Ishikawa (cell line): ENCODE data around the gene SLCO3A1.

Source experiments
- CEBPB ChIP-seq: IDR thresholded peaks from 2 replicates; pipeline ENCODE4 v1.6.1; 2012
- CREB1 ChIP-seq: IDR thresholded peaks from 2 replicates; pipeline ENCODE4 v1.6.1; 2012; ENCODE audit warnings: low read depth
- EGR1 ChIP-seq: IDR thresholded peaks from 2 replicates; pipeline ENCODE4 v1.6.1; 2012
- EP300 ChIP-seq: IDR thresholded peaks from 2 replicates; pipeline ENCODE4 v1.6.1; 2012; ENCODE audit warnings: borderline replicate concordance
- FOXM1 ChIP-seq: IDR thresholded peaks from 2 replicates; pipeline ENCODE4 v1.6.1; 2012; ENCODE audit warnings: low read depth, borderline replicate concordance
- NFIC ChIP-seq: IDR thresholded peaks from 2 replicates; pipeline ENCODE4 v1.6.1; 2012
- RAD21 ChIP-seq: IDR thresholded peaks from 2 replicates; pipeline ENCODE4 v1.6.1; 2012; ENCODE audit warnings: low read depth
- TAF1 ChIP-seq: IDR thresholded peaks from 2 replicates; pipeline ENCODE4 v1.6.1; 2012; ENCODE audit warnings: low read depth, mild to moderate bottlenecking
- TCF12 ChIP-seq: IDR thresholded peaks from 2 replicates; pipeline ENCODE4 v1.6.1; 2012; ENCODE audit warnings: low read depth
- TEAD4 ChIP-seq: IDR thresholded peaks from 2 replicates; pipeline ENCODE4 v1.6.1; 2012
- YY1 ChIP-seq: IDR thresholded peaks from 2 replicates; pipeline ENCODE4 v1.6.1; 2012; ENCODE audit warnings: low read depth
- ZBTB7A ChIP-seq: IDR thresholded peaks from 2 replicates; pipeline ENCODE4 v1.6.1; 2012; ENCODE audit warnings: low read depth
- TF ChIP-seq, protein P1 (sequence below): IDR thresholded peaks from 2 replicates; pipeline ENCODE4 v1.6.1; 2012; ENCODE audit warnings: low read depth, mild to moderate bottlenecking
- TF ChIP-seq, protein P2 (sequence below): IDR thresholded peaks from 2 replicates; pipeline ENCODE4 v1.6.1; 2012
- TF ChIP-seq, protein P3 (sequence below): IDR thresholded peaks from 2 replicates; pipeline ENCODE4 v1.6.1; 2012

Gene SLCO3A1

DNA sequence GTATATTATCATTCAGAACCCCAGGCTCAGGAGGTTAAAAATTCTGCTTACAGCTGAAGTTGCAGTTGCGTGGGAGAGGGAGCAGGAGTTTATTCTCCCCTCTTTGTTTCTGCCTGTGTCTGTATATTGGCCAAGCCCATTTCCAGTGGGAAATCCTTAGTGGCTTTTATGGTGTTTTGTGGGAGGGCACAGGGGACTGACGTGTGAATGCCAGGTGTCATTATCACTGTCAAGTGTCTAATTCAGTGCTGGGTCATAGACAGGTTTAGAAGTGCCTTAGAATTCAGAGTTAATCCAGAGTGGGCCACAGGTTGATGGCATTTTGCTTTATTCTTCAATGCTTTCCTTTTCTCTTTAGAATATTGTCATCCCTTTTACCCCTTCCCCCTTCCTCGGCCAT is 33.4 kb downstream of the SLCO3A1 start:
- no peak for TF ChIP-seq TCF12
- TF ChIP-seq, protein P1, sequence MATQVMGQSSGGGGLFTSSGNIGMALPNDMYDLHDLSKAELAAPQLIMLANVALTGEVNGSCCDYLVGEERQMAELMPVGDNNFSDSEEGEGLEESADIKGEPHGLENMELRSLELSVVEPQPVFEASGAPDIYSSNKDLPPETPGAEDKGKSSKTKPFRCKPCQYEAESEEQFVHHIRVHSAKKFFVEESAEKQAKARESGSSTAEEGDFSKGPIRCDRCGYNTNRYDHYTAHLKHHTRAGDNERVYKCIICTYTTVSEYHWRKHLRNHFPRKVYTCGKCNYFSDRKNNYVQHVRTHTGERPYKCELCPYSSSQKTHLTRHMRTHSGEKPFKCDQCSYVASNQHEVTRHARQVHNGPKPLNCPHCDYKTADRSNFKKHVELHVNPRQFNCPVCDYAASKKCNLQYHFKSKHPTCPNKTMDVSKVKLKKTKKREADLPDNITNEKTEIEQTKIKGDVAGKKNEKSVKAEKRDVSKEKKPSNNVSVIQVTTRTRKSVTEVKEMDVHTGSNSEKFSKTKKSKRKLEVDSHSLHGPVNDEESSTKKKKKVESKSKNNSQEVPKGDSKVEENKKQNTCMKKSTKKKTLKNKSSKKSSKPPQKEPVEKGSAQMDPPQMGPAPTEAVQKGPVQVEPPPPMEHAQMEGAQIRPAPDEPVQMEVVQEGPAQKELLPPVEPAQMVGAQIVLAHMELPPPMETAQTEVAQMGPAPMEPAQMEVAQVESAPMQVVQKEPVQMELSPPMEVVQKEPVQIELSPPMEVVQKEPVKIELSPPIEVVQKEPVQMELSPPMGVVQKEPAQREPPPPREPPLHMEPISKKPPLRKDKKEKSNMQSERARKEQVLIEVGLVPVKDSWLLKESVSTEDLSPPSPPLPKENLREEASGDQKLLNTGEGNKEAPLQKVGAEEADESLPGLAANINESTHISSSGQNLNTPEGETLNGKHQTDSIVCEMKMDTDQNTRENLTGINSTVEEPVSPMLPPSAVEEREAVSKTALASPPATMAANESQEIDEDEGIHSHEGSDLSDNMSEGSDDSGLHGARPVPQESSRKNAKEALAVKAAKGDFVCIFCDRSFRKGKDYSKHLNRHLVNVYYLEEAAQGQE, result no peak
- TF ChIP-seq CREB1, result no peak
- no peak for TF ChIP-seq EGR1
- TF ChIP-seq YY1, result no peak
- TF ChIP-seq, protein P2, sequence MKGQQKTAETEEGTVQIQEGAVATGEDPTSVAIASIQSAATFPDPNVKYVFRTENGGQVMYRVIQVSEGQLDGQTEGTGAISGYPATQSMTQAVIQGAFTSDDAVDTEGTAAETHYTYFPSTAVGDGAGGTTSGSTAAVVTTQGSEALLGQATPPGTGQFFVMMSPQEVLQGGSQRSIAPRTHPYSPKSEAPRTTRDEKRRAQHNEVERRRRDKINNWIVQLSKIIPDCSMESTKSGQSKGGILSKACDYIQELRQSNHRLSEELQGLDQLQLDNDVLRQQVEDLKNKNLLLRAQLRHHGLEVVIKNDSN, result no peak
- no peak for TF ChIP-seq RAD21
- TF ChIP-seq TEAD4, result no peak
- TF ChIP-seq EP300, result no peak
- TF ChIP-seq CEBPB, result no peak
- no peak for TF ChIP-seq ZBTB7A
- no peak for TF ChIP-seq TAF1
- TF ChIP-seq, protein P3, sequence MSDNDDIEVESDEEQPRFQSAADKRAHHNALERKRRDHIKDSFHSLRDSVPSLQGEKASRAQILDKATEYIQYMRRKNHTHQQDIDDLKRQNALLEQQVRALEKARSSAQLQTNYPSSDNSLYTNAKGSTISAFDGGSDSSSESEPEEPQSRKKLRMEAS, result no peak
- TF ChIP-seq NFIC, result no peak
- TF ChIP-seq FOXM1, result no peak

GRCh38 chr15:91887321-91887720 is 33.8 kb downstream of the SLCO3A1 start:
- TF ChIP-seq, protein P2, result no peak
- no peak for TF ChIP-seq FOXM1
- TF ChIP-seq, protein P1, result no peak
- TF ChIP-seq NFIC, result no peak
- no peak for TF ChIP-seq ZBTB7A
- TF ChIP-seq, protein P3, result no peak
- no peak for TF ChIP-seq EP300
- no peak for TF ChIP-seq TEAD4
- no peak for TF ChIP-seq YY1
- TF ChIP-seq CREB1, result no peak
- TF ChIP-seq TAF1, result no peak
- no peak for TF ChIP-seq CEBPB
- TF ChIP-seq RAD21, result no peak
- no peak for TF ChIP-seq EGR1
- TF ChIP-seq TCF12, result no peak

DNA sequence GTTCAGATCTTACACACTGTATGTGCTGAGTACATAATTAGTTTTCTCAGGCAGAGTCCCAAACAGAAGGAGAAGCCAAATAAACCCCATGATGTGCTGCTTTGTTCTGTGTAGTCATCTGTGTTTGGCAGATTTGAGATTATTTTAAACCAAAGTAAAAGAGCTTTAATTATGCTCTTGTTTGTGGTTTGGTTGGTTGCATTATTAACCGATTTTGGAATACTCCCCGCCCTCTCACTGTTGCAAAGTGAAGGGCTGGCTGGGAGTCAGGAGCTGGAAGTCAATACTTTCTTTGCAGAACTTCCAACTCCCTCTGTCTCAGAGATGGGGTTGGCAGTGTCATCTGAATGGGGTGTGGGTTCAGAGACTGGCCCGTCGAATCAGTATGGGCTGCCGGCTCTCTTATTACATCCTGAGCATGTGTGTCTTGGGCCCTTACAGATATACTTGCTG is 34.4 kb downstream of the SLCO3A1 start:
- TF ChIP-seq ZBTB7A (no peak), YY1 (no peak), EP300 (no peak), NFIC (no peak), RAD21 (no peak), TCF12 (no peak), FOXM1 (no peak), CEBPB (no peak), TEAD4 (no peak), CREB1 (no peak), EGR1 (no peak), TAF1 (no peak)
- TF ChIP-seq, protein P2, result no peak
- TF ChIP-seq, protein P1, result no peak
- TF ChIP-seq, protein P3, result no peak
